ENCODE data around the gene DNAJC4. TPM values are rescaled to one million over a fixed set of nuclear protein-coding genes. Genes with fewer than 3 reads are reported as not detected.

DNAJC4 gene
- total and polyA plus RNA-seq, 9 of the 15 experiments (the other 6 are each of a cell fraction or from before 2014, with no cell fraction given), result 4.0 to 32.6 (median 19.9) TPM

DNA sequence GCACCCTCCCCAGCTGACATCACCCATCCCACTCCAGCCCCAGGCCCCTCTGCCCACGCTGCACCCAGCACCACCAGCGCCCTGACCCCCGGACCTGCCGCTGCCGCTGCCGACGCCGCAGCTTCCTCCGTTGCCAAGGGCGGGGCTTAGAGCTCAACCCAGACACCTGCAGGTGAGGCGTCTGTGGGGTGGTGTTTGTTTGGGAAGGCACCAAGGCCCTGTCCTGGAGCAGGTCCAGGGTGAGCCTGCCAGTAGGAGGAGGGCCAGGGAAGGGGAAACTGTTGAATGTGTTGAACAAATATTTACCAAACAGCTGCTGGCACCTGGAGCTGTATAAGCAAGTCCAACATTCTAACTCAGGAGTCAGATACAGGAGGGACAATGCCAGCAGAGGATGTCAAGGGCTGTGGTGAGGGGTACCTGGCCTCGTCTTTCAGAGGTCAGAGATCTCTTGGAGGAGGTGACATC, 7.2 kb downstream of the DNAJC4 start:
- no peak for DNase-seq (ENCODE audit: extremely low read depth in 1 of 4, low spot score in 3 of 4)
- Histone ChIP-seq H3K4me3 (no peak overlapping the region), H3K4me2 (ENCODE audit: insufficient read depth, low read length) (no peak overlapping the region), H3K36me3 (ENCODE audit: control insufficient read depth, insufficient read depth, low read length) (peaks cover 44% of the 10 kb centered on the region; the same call in 2 of the 3 replicates), H3K9ac (ENCODE audit: insufficient read depth in 1 of 2, low read depth in 2 of 2, low read length in 2 of 2) (no peak overlapping the region), H2AFZ (ENCODE audit: low read depth, low read length) (no peak overlapping the region), H3K27ac (ENCODE audit: extremely low read depth, low read depth, low read length) (0 out of 3 replicates have a peak overlapping the region, but pooled peaks have one; percentile 12), H3K27me3 (ENCODE audit: control insufficient read depth in 2 of 2, insufficient read depth in 2 of 2, low read length in 2 of 2) (no peaks in the 10 kb centered on the region), H3K9me1 (ENCODE audit: control insufficient read depth, insufficient read depth, low read length) (no peaks in the 10 kb centered on the region), H3K9me3 (replicated peaks; ENCODE audit: control insufficient read depth, insufficient read depth, low read depth, low read length) (no peaks in the 10 kb centered on the region), H3K4me1 (replicated peaks in 1 of 2; ENCODE audit: control insufficient read depth in 2 of 2, insufficient read depth in 2 of 2, low read length in 2 of 2) (peaks cover 23 to 61% of the 10 kb centered on the region in 2 experiments), H3K79me2 (ENCODE audit: control insufficient read depth, insufficient read depth, low read length) (peaks cover 43% of the 10 kb centered on the region), H4K20me1 (replicated peaks; ENCODE audit: control insufficient read depth, insufficient read depth, low read length) (0 out of 2 replicates have a peak, but pooled peaks cover 3% of the 10 kb centered on the region)
- BruUV-seq (replicated peaks), result no TSS peak
- intact Hi-C loops (cut with micrococcal nuclease), result no loop called here
- TF ChIP-seq ZNF212 (CRISPR knock-in tag; IDR thresholded peaks at IDR 0.05), result no peak
- peak; percentile 44; the same call in 1 of the 2 replicates for TF ChIP-seq RBFOX2 (IDR thresholded peaks at IDR 0.05; ENCODE audit: low read depth, low read length)
- WGBS (ENCODE audit: insufficient coverage, low coverage, missing lambda C conversion rate), result 82% methylated on average over 10 of the region's 12 CpGs
- ATAC-seq, result no peak
- ChIA-PET CTCF (ENCODE audit: low intra/inter-chr PET ratio) (no interaction called here), POLR2A (interaction anchor here (1.0 to 1.6 kb wide), 3 partner anchors 13 to 31 kb away, joined by 3 to 9 read pairs (median 3); no protein-coding TSS in a partner anchor)
- no peak for FAIRE-seq
- in situ Hi-C loops (cut with MboI), result no loop called here

- H2AFZ ChIP-seq (ENCODE audit: low read depth, low read length), result no peak overlapping the region
- in situ Hi-C loops (cut with MboI), result no loop called here
- H3K9ac ChIP-seq (ENCODE audit: insufficient read depth in 1 of 2, low read depth in 2 of 2, low read length in 2 of 2), result 0 out of 4 replicates have a peak overlapping the region, but pooled peaks of 1 of the 2 experiments have one; percentile 1
- peaks cover 46% of the 10 kb centered on the region for H3K79me2 ChIP-seq (ENCODE audit: control insufficient read depth, insufficient read depth, low read length)
- TF ChIP-seq SPI1 (IDR thresholded peaks at IDR 0.05; ENCODE audit: borderline replicate concordance, low read depth, low read length) (0 out of 2 replicates have a peak, but pooled peaks have one; percentile 33), BRCA1 (IDR thresholded peaks at IDR 0.05) (no peak), BRCA1 (CRISPR knock-in tag; IDR thresholded peaks at IDR 0.05) (no peak)
- no peak overlapping the region for H3K4me2 ChIP-seq (ENCODE audit: insufficient read depth, low read length)
- H3K27me3 ChIP-seq (ENCODE audit: control insufficient read depth in 2 of 2, insufficient read depth in 2 of 2, low read length in 2 of 2), result no peaks in the 10 kb centered on the region
- FAIRE-seq, result no peak
- H3K4me3 ChIP-seq, result no peak overlapping the region
- H3K4me1 ChIP-seq (replicated peaks in 1 of 2; ENCODE audit: control insufficient read depth in 2 of 2, insufficient read depth in 2 of 2, low read length in 2 of 2), result peaks cover 26 to 64% of the 10 kb centered on the region in 2 experiments
- no peak overlapping the region for H3K27ac ChIP-seq (ENCODE audit: extremely low read depth, low read depth, low read length)
- no peak for DNase-seq (ENCODE audit: extremely low read depth in 1 of 4, low spot score in 3 of 4)
- intact Hi-C loops (cut with micrococcal nuclease), result no loop called here
- ATAC-seq, result no peak
- no peaks in the 10 kb centered on the region for H3K9me3 ChIP-seq (replicated peaks; ENCODE audit: control insufficient read depth, insufficient read depth, low read depth, low read length)
- H3K9me1 ChIP-seq (ENCODE audit: control insufficient read depth, insufficient read depth, low read length), result no peaks in the 10 kb centered on the region
- POLR2A ChIA-PET, result interaction anchor here (0.6 to 1.6 kb wide), 6 partner anchors 9 to 302 kb away, joined by 3 to 9 read pairs (median 3); partner anchors contain the start of gene PPP1R14B
- 89% methylated on average over 7 of the region's 9 CpGs for WGBS (ENCODE audit: insufficient coverage, low coverage, missing lambda C conversion rate)
- no TSS peak for BruUV-seq (replicated peaks)
- CTCF ChIA-PET (ENCODE audit: low intra/inter-chr PET ratio), result no interaction called here
- 0 out of 2 replicates have a peak, but pooled peaks cover 3% of the 10 kb centered on the region for H4K20me1 ChIP-seq (replicated peaks; ENCODE audit: control insufficient read depth, insufficient read depth, low read length)
- peaks cover 49% of the 10 kb centered on the region; the same call in 2 of the 3 replicates for H3K36me3 ChIP-seq (ENCODE audit: control insufficient read depth, insufficient read depth, low read length)
Measured at GRCh38 chr11:64238076-64238475, 7.7 kb downstream of the DNAJC4 start.
